ENCODE results near the gene PDHX.

The PDHX gene

GRCh38 chr11:34957606-34958005, 41.2 kb downstream of the PDHX start:
- no peak for DNase-seq (ENCODE audit: low read depth in 2 of 2)

- no peak for DNase-seq (ENCODE audit: low read depth in 2 of 2)
Measured at GRCh38 chr11:34959770-34960169, 43.4 kb downstream of the PDHX start.

- DNase-seq (ENCODE audit: low read depth in 2 of 2): no peak
Measured at GRCh38 chr11:34960277-34960676, 43.9 kb downstream of the PDHX start.

GRCh38 chr11:34962034-34962433, 45.6 kb downstream of the PDHX start:
- DNase-seq (ENCODE audit: low read depth in 2 of 2): no peak

GRCh38 chr11:34963351-34963750, 46.9 kb downstream of the PDHX start:
- DNase-seq (ENCODE audit: low read depth in 2 of 2): no peak

GRCh38 chr11:34964610-34965331, 48.4 kb downstream of the PDHX start:
- DNase-seq (ENCODE audit: low read depth in 2 of 2): no peak

- no peak for DNase-seq (ENCODE audit: low read depth in 2 of 2)
Measured at GRCh38 chr11:34968862-34969261, 52.4 kb downstream of the PDHX start.

- DNase-seq (ENCODE audit: low read depth in 2 of 2): no peak
Measured at GRCh38 chr11:34970033-34970432, 53.6 kb downstream of the PDHX start.

GRCh38 chr11:34970480-34970879, 54.1 kb downstream of the PDHX start:
- DNase-seq (ENCODE audit: low read depth in 2 of 2): no peak

GRCh38 chr11:34971928-34972327, 55.5 kb downstream of the PDHX start:
- DNase-seq (ENCODE audit: low read depth in 2 of 2): no peak

GRCh38 chr11:34972366-34972765, 55.9 kb downstream of the PDHX start:
- DNase-seq (ENCODE audit: low read depth in 2 of 2): no peak

- no peak for DNase-seq (ENCODE audit: low read depth in 2 of 2)
Measured at GRCh38 chr11:34972892-34973291, 56.5 kb downstream of the PDHX start.

- no peak for DNase-seq (ENCODE audit: low read depth in 2 of 2)
Measured at GRCh38 chr11:34975482-34975881, 59.1 kb downstream of the PDHX start.

- DNase-seq (ENCODE audit: low read depth in 2 of 2): no peak
Measured at GRCh38 chr11:34976496-34977088, 60.2 kb downstream of the PDHX start.

GRCh38 chr11:34977089-34977912, 60.9 kb downstream of the PDHX start:
- DNase-seq (ENCODE audit: low read depth in 2 of 2): no peak

GRCh38 chr11:34978236-34979191, 62.1 kb downstream of the PDHX start:
- DNase-seq (ENCODE audit: low read depth in 2 of 2): no peak

- DNase-seq (ENCODE audit: low read depth in 2 of 2): no peak
Measured at GRCh38 chr11:34984514-34984913, 68.1 kb downstream of the PDHX start.

GRCh38 chr11:34986883-34987520, 70.6 kb downstream of the PDHX start:
- no peak for DNase-seq (ENCODE audit: low read depth in 2 of 2)

GRCh38 chr11:34987617-34988016, 71.2 kb downstream of the PDHX start:
- DNase-seq (ENCODE audit: low read depth in 2 of 2): no peak

GRCh38 chr11:34988294-34989255, 72.2 kb downstream of the PDHX start:
- DNase-seq (ENCODE audit: low read depth in 2 of 2): no peak
